ENCODE results near the gene TNRC6A. TPM values are rescaled to one million over a fixed set of nuclear protein-coding genes. Genes with fewer than 3 reads are reported as not detected.

TNRC6A gene
- total and polyA plus RNA-seq, 4 donors: 10.3 to 93.0 (median 29.8) TPM

- Histone ChIP-seq H3K36me3 (ENCODE audit: control insufficient read depth in 4 of 4, insufficient read depth in 4 of 4, low read length in 4 of 4) (no peaks in the 10 kb centered on the region), H3K9ac (ENCODE audit: insufficient read depth in 1 of 2, low read length in 2 of 2) (no peak overlapping the region), H3K27me3 (ENCODE audit: control insufficient read depth in 3 of 3, insufficient read depth in 3 of 3, low read length in 2 of 3) (no peaks in the 10 kb centered on the region), H3K4me3 (no peak overlapping the region), H3K4me1 (ENCODE audit: control insufficient read depth in 5 of 5, insufficient read depth in 5 of 5, low read length in 5 of 5) (peaks cover 0 to 7% (median 0%) of the 10 kb centered on the region in 5 donors), H3K27ac (ENCODE audit: low read depth in 1 of 2, low read length in 1 of 2) (peak overlapping the region in 1 of 2 donors; percentile 1), H3K9me3 (ENCODE audit: control insufficient read depth in 4 of 4, insufficient read depth in 3 of 4, low read length in 3 of 4) (no peaks in the 10 kb centered on the region)
- TF ChIP-seq CTCF (IDR thresholded peaks at IDR 0.05; ENCODE audit: control extremely low read depth, extremely low read depth): no peak
- DNase-seq (peak in 2 of 3 donors; percentile 7 to 39), ATAC-seq (ENCODE audit: insufficient read depth, low FRiP score) (peak; percentile 81)
- WGBS, 2 donors: 19 to 21% methylated on average over 5 of the region's 5 CpGs
Observed at GRCh38 chr16:24838554-24839266, 109.3 kb downstream of the TNRC6A start.

- no peak overlapping the region for H3K4me3 ChIP-seq
- ATAC-seq (ENCODE audit: insufficient read depth, low FRiP score) (no peak), DNase-seq (no peak)
- 72 to 86% methylated on average over 7 of the region's 7 CpGs for WGBS, 2 donors
- no peak for TF ChIP-seq CTCF (IDR thresholded peaks at IDR 0.05; ENCODE audit: control extremely low read depth, extremely low read depth)
- H3K36me3 ChIP-seq (ENCODE audit: control insufficient read depth in 4 of 4, insufficient read depth in 4 of 4, low read length in 4 of 4): no peaks in the 10 kb centered on the region
- H3K9me3 ChIP-seq (ENCODE audit: control insufficient read depth in 4 of 4, insufficient read depth in 3 of 4, low read length in 3 of 4): no peaks in the 10 kb centered on the region
- no peak overlapping the region for H3K9ac ChIP-seq (ENCODE audit: insufficient read depth in 1 of 2, low read length in 2 of 2)
- H3K27me3 ChIP-seq (ENCODE audit: control insufficient read depth in 3 of 3, insufficient read depth in 3 of 3, low read length in 2 of 3): no peaks in the 10 kb centered on the region
- H3K4me1 ChIP-seq (ENCODE audit: control insufficient read depth in 5 of 5, insufficient read depth in 5 of 5, low read length in 5 of 5): peaks cover 0 to 3% (median 0%) of the 10 kb centered on the region in 5 donors
- no peak overlapping the region for H3K27ac ChIP-seq (ENCODE audit: low read depth in 1 of 2, low read length in 1 of 2)
Observed at GRCh38 chr16:24839347-24839972, 110.0 kb downstream of the TNRC6A start.

- TF ChIP-seq CTCF (IDR thresholded peaks at IDR 0.05; ENCODE audit: control extremely low read depth, extremely low read depth): no peak
- peaks cover 0 to 3% (median 0%) of the 10 kb centered on the region in 4 donors for H3K9me3 ChIP-seq (ENCODE audit: control insufficient read depth in 4 of 4, insufficient read depth in 3 of 4, low read length in 3 of 4)
- H3K27ac ChIP-seq (ENCODE audit: low read depth in 1 of 2, low read length in 1 of 2): no peak overlapping the region
- DNase-seq (no peak), ATAC-seq (ENCODE audit: insufficient read depth, low FRiP score) (no peak)
- no peaks in the 10 kb centered on the region for H3K27me3 ChIP-seq (ENCODE audit: control insufficient read depth in 3 of 3, insufficient read depth in 3 of 3, low read length in 2 of 3)
- H3K36me3 ChIP-seq (ENCODE audit: control insufficient read depth in 4 of 4, insufficient read depth in 4 of 4, low read length in 4 of 4): no peaks in the 10 kb centered on the region
- no peak overlapping the region for H3K9ac ChIP-seq (ENCODE audit: insufficient read depth in 1 of 2, low read length in 2 of 2)
- H3K4me1 ChIP-seq (ENCODE audit: control insufficient read depth in 5 of 5, insufficient read depth in 5 of 5, low read length in 5 of 5): peaks cover 0 to 3% (median 0%) of the 10 kb centered on the region in 5 donors
- no peak overlapping the region for H3K4me3 ChIP-seq
Observed at GRCh38 chr16:24841291-24841690, 111.8 kb downstream of the TNRC6A start.

Measured in lung (tissue), 12 donors.